ENCODE data around the gene CAMK4.

DNA sequence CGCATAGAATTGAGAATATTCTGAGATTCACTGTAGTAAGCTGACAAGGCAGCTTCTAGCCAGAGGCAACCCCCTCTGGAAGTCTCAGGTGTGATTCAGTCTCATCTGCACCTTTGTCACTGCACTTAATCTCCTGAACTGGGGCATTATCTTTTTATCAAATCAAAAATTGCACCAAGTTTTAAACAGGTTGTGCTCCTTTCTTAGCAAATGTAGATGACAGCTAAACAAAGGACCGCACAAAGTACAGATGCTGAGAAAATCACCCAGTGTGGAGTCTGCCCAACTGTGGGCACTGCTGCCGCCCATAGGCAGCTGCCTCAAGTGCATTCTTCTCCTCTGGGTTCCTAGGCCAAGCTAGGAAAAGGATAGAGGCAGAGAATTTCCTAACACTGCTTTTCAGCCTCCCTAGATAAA lies 237.1 kb downstream of the CAMK4 start:
- no peak for TF ChIP-seq POLR2A (IDR thresholded peaks at IDR 0.05; ENCODE audit: low read depth, low read length)
- peak; percentile 18 to 31 for TF ChIP-seq CTCF (IDR thresholded peaks at IDR 0.05; ENCODE audit: extremely low read depth in 1 of 2, insufficient read depth in 1 of 2, low read depth in 1 of 2, low read length in 2 of 2)
- TF ChIP-seq POLR2AphosphoS5 (IDR thresholded peaks at IDR 0.05; ENCODE audit: insufficient read depth, low read depth, low read length): no peak
- no peak for TF ChIP-seq EZH2 (IDR thresholded peaks at IDR 0.05; ENCODE audit: borderline replicate concordance, low read depth, low read length, severe bottlenecking)
- no peak for TF ChIP-seq MYC (IDR thresholded peaks at IDR 0.05; ENCODE audit: low read depth, low read length)
- TF ChIP-seq, protein P1, sequence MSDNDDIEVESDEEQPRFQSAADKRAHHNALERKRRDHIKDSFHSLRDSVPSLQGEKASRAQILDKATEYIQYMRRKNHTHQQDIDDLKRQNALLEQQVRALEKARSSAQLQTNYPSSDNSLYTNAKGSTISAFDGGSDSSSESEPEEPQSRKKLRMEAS (IDR thresholded peaks at IDR 0.05; ENCODE audit: insufficient read depth, insufficient read length): no peak
- TF ChIP-seq FOS (IDR thresholded peaks at IDR 0.05; ENCODE audit: borderline replicate concordance, insufficient read depth, low read length): no peak
- TF ChIP-seq JUN (IDR thresholded peaks at IDR 0.05; ENCODE audit: borderline replicate concordance, insufficient read depth, insufficient read length, low read depth): no peak
